Activated CD8-positive, alpha-beta memory T cell treated with anti-CD3 and anti-CD28 coated beads, Interleukin-2, amount 50 U/mL, for 48 hours (primary cell): ENCODE measurements around the gene PLVAP.

Source experiments
- DNase-seq: peaks from one replicate; pipeline ENCODE4 v3.0.0-alpha.2; 2020

PLVAP gene

DNA sequence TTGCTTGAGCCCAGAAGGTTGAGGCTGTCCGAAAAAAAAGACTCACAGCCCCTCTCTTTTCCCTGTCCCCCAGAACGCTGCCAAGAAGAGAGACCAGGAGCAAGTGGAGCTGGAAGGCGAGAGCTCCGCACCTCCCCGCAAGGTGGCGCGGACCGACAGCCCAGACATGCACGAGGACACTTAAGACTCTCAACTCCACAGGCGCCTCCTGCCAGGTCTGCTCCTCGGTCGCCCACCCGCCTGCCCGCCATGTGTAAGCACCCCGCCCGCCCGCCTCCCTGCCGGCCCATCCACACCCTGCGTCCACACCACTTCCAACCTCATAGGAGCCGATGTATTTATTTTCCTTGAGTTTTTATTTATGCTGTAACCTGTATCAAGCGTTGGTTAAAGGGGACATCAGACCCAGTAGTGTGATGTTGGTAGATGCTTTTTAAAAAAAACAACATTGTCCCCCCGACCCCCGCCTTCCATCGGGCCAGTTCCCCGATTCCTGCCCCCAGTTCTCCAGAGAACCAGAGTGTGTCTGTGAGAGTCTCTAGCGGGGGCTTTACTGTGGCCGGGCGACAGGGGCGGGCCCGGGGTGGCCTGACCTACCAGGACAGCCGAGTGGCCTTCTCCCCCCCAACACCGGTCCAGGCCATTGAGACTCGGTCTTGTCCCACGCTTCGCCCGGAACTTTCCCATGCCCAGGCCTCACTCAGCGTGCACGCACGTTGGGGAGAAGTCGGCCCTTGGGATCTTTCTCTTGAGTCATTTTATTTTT lies 57.5 kb downstream of the PLVAP start:
- DNase-seq = no peak

GRCh38 chr19:17318966-17319365 lies 58.2 kb downstream of the PLVAP start:
- no peak for DNase-seq

GRCh38 chr19:17314007-17314593 lies 63.0 kb downstream of the PLVAP start:
- DNase-seq = no peak

DNA sequence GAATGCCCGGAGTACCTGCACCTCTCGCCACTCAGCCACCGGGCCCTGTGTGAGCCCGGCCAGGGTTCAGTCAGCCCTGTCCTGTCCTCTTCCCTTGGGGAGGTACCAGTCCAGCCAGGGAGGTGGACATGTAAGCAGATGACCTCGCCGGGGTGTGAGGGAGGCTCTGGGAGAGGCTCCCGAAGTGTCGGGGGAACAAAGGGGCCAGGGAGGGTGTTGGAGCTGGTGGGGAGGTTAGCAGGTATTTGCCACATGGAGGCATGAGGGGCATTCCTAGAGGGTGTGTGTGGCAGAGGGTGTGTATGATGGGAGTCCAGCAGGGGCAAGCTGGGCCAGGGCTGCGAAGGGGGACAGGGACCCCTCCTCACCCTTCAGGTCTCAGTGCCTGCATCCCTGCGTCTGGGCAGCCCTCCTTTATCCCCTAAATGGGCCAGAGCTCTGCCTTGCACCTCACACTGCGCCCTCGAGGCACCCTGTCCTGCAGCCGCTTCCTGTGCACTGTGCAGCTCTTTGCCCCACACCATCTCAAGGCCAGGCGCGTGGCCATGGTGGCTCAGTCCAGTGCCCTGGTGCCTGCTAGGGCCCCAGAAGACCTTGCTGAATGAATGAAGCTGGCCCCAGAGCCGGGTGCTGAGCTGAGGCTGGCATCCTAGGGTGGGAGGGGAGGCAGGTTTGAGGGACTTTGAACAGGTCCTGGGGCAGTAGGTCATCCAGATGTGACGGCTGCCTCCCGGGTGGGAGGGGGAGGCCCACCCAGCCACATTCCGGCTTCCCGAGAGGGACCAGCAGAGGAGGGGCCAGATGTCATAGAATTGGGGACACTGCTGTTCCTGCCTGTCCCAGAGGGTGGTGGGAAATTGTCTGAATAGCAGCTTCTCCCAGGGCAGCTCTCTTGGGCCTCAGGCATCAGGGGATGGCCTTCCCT lies 64.7 kb downstream of the PLVAP start:
- DNase-seq = no peak

- no peak for DNase-seq
These were observed 65.5 kb downstream of the PLVAP start for GRCh38 chr19:17311455-17312188.

DNA sequence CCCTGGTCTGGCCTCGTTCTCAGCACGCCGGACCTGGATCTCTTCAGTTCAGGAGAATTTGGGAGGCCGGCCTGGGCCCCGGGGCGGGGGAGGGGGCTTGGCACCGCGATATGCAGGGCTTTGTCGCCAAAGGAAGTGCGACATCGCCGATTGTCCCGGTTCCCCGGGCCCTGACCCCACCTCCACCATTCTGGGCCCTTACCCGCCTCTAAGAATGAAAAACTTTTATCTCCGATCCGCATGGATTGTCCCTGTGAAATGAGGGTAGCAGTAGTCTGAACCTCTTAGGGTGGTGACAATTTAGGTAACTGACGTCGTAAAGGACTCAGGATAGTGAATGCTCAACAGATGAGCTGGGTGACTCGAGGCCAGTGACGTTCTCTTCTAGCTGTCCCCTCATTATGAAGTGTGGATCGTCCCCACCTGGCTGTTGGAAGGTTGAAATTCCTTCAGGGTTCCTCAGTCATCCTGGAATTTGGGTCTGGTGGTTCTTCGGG lies 67.1 kb downstream of the PLVAP start:
- DNase-seq = no peak

DNA sequence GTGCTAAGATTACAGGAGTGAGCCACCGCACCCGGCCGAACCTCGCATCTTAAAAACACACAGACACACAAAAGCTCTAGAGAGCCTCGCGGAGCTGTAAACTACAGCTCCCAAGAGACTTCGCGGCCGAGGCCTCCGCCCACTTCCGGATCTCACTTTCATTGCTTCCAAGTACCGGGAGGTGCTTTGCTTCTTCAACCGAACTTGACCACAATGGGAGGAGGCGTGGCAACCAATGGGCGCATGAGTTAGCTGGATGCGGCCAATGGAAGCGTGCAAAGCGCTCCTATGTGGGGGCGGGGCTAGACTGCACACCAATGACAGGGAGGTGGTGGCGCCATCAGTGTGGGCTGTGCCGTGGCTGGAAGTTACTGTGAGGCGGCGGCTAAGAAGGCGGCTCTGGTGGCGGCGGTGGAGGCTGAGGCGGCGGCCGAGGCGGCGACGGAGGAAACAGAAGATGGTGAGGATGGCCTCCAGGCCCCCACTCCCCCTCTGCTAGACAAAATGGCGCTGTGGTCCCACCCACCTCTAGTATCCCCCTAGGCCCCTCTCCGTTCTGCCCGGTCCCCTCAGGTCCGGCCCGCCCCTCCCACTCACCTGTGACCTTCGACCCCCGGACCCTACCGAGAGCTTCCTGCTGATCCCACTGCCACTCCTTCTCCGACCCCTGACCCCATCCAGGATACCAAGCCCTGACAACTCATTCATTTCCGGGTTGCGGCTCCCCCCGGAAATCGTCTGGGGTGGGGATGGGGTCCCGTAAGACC lies 67.8 kb downstream of the PLVAP start, which contains the start of gene DDA1:
DDA1 (plus strand) TSS at position 366 of the 767 bp plus-strand sequence; CDS start at position 458, 92 bp downstream.
- DNase-seq = peak; percentile 96

GRCh38 chr19:17307876-17308377 lies 69.2 kb downstream of the PLVAP start:
- DNase-seq = no peak

GRCh38 chr19:17306285-17306714 lies 70.8 kb downstream of the PLVAP start:
- DNase-seq = no peak

DNA sequence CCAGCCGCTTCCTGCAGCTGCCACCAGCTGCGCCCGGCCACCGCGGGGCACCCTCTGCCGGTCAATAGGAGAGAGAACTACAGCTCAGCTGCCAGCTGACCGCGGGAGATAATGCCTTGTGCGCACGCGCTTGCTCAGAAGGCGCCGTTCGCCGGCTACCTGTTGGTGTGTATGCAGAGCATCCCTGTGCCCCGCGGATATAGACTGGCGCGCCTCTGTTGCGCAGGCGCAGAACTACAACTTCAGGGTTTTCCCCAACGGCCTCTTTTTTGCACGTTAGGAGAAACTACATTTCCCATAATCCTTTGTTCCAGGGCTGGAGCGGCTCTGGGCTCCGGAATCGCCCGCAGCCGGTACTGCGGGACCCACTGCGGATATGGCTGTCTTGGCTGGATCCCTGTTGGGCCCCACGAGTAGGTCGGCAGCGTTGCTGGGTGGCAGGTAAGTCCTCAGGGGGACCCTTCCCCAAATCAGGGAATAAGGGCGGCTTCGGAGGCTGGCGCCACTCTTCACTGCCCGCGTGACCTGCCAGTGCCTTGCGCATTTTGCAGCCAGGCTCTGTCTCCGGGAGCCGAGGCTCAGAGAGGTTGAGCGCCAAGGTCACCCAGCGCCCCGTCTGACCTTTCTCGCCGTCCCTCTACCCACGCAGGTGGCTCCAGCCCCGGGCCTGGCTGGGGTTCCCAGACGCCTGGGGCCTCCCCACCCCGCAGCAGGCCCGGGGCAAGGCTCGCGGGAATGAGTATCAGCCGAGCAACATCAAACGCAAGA lies 71.4 kb downstream of the PLVAP start, which contains the start of gene MRPL34:
MRPL34 (plus strand) TSS at position 356 of the 768 bp plus-strand sequence; CDS start at position 377, 21 bp downstream.
- DNase-seq = peak; percentile 96

- DNase-seq = no peak
These were observed 72.0 kb downstream of the PLVAP start for GRCh38 chr19:17305216-17305516.

- DNase-seq = no peak
These were observed 72.5 kb downstream of the PLVAP start for GRCh38 chr19:17304386-17305215.

GRCh38 chr19:17303940-17304267 lies 73.2 kb downstream of the PLVAP start:
- DNase-seq = no peak

DNA sequence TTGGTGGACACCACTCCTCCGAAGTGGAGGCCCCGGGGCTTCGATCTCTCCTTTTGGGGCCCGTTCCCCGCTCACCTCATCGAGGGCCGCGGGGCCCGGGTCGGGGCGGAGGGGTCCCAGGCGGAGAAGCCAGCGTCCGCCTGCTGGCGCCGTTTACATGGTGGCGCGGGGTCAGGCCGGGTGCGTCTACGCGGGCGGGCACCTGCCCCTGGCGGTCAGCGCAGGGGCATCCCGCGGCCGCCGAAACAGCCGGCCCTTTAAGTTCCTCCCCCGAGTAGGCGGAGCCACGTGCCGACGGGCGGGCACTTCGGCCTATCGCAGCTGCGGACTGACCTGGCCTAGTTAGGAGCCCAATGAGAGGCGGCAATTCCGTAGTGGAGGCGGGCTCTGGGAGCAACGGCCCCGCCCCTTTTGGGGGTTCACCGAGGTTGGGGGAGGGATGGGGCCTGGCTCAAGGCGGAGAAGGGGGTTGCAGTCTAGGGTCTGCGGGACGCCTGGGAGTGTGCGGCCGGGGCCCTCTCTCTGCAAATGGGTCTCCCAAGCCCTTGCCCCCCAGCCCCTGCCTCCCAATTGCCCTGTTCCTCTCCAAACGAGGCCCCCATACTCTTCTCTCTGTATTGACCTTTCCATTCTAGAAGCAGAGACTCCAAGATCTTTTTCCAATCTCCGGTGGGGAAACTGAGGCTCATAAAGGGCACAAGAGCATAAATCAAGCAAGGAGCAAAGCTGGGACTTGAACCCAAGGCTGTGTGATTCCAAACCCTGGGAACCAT lies 73.8 kb downstream of the PLVAP start, which contains the start of gene ABHD8:
ABHD8 (minus strand) TSS at position 259 of the 773 bp plus-strand sequence. CDS start 1,809 bp downstream, outside the sequence.
- peak; percentile 95 for DNase-seq

GRCh38 chr19:17302391-17303166 lies 74.6 kb downstream of the PLVAP start:
- DNase-seq = no peak
